Left ventricle myocardium inferior (tissue), 1 donor: ENCODE results near the gene PLAGL1. TPM values are rescaled to one million over a fixed set of nuclear protein-coding genes. Genes with fewer than 3 reads are reported as not detected.

Experiments
- DNase-seq: peaks from one replicate; pipeline ENCODE4 v3.0.0-alpha.2; 2020
- H3K27ac ChIP-seq: fragments of 200-600 bp; replicated peaks from 2 replicates; pipeline ENCODE4 v1.8.0; 2021
- H3K27me3 ChIP-seq: fragments of 200-600 bp; 2 replicates; pipeline ENCODE4 v1.8.0; 2021; ENCODE audit warnings: low read depth
- H3K36me3 ChIP-seq: fragments of 200-600 bp; 2 replicates; pipeline ENCODE4 v1.8.0; 2021
- H3K4me1 ChIP-seq: fragments of 200-600 bp; 2 replicates; pipeline ENCODE4 v1.8.0; 2021
- H3K4me3 ChIP-seq: fragments of 200-600 bp; 2 replicates; pipeline ENCODE4 v1.8.0; 2021; ENCODE audit warnings: mild to moderate bottlenecking, moderate library complexity
- H3K9me3 ChIP-seq: fragments of 200-600 bp; replicated peaks from 2 replicates; pipeline ENCODE4 v1.8.0; 2021
- intact Hi-C: fragments of 100-400 bp; cut with micrococcal nuclease; formaldehyde crosslinking; loops from one replicate; pipeline ENCODE4 v1.11.0; 2022
- total RNA-seq: library from RNA; stranded (reverse); fragmentation: NEBNext Ultra II Directional; extraction: Animal tissue kit (Norgen Biotek cat#: 25700); gene quantifications from one replicate; pipeline ENCODE4 v1.2.1, GENCODE V29; 2021
- TF ChIP-seq, protein P1 (sequence below): fragments of 200-600 bp; IDR thresholded peaks from 2 replicates; pipeline ENCODE4 v1.8.0; 2021; ENCODE audit warnings: antibody characterized with exemption, mild to moderate bottlenecking, borderline replicate concordance
- donor health status: DM: no; HTN: yes; CAD: no; lungs with severe emphysema.

Gene PLAGL1
- total RNA-seq, 1 donor from 2014 or later = 10.5 TPM

DNA sequence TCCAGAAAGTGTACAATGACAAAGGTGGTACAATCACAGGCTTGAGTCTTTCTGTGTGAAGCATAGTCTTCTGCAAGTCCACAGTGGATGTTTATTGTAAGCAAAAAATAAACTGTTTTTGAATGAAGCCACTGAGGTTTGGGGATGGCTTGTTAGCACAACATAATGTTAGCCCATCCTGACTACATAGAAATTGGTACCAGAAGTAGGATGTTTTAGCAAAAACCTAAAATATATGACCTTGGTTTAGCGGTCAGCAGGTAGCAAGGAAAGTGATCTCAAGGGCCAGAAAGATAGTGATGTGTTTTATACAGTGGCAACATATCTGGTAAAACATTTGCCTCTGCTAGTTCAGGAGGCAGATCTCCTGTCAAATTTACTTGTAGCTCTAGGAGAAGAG, 15.8 kb downstream of the PLAGL1 start:
- intact Hi-C loops = no loop called here
- H3K27me3 ChIP-seq = no peaks in the 10 kb centered on the region
- no peaks in the 10 kb centered on the region for H3K36me3 ChIP-seq
- H3K9me3 ChIP-seq = peaks cover 12% of the 10 kb centered on the region
- TF ChIP-seq, protein P1, sequence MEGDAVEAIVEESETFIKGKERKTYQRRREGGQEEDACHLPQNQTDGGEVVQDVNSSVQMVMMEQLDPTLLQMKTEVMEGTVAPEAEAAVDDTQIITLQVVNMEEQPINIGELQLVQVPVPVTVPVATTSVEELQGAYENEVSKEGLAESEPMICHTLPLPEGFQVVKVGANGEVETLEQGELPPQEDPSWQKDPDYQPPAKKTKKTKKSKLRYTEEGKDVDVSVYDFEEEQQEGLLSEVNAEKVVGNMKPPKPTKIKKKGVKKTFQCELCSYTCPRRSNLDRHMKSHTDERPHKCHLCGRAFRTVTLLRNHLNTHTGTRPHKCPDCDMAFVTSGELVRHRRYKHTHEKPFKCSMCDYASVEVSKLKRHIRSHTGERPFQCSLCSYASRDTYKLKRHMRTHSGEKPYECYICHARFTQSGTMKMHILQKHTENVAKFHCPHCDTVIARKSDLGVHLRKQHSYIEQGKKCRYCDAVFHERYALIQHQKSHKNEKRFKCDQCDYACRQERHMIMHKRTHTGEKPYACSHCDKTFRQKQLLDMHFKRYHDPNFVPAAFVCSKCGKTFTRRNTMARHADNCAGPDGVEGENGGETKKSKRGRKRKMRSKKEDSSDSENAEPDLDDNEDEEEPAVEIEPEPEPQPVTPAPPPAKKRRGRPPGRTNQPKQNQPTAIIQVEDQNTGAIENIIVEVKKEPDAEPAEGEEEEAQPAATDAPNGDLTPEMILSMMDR = no peak
- H3K4me1 ChIP-seq = no peaks in the 10 kb centered on the region
- H3K4me3 ChIP-seq = no peak overlapping the region
- no peak overlapping the region for H3K27ac ChIP-seq
- DNase-seq = no peak

DNA sequence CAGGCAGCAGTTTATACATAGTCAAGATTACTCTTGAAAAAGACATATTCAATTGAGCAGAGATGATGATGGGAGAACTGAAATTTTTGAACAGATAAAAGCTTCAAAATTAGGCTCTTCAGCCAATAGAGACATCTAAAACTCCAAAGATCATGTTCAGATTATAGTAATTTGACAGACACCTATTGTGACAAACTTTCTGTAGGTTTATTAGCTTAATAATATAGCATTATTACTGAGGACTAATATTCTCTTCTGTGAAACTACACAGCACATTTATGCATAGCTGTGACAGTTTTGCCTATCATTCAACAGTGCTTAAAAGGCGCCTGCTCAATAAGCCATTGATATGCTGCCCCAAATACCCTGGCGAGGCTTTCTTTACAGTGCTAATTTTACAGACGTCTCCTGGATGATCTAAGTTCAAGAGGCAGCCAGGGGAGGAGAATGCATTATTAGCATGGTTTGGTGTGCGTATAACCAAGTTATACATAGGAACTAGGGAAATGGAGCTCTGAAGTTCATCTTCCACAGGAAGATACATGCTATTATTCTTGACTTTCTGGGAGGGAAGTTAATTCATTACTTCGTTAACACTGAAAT, 21.5 kb downstream of the PLAGL1 start:
- intact Hi-C loops = no loop called here
- no peaks in the 10 kb centered on the region for H3K27me3 ChIP-seq
- H3K27ac ChIP-seq = no peak overlapping the region
- H3K4me1 ChIP-seq = no peaks in the 10 kb centered on the region
- peaks cover 2% of the 10 kb centered on the region for H3K36me3 ChIP-seq
- DNase-seq = no peak
- no peak overlapping the region for H3K4me3 ChIP-seq
- TF ChIP-seq, protein P1 = no peak
- peaks cover 7% of the 10 kb centered on the region for H3K9me3 ChIP-seq

DNA sequence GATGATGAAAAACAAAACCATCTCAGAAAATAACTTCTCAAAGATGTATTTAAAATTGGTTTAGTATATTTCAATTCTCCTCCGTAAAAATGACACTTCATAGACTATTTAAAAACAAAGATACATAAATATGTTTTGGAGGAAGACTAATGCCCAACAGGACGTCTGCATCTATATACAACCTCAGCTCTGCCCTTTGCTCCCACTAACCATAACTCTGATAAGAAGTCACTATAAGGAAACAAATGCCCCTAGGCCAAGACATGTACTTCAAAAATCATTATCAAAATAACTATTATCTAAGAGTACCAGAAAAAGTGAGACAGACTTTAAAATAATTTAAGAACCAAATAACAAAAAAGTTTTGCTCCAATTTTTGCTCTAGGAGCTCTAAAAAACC, 23.4 kb downstream of the PLAGL1 start:
- TF ChIP-seq, protein P1 = no peak
- Histone ChIP-seq H3K4me3 (no peak overlapping the region), H3K36me3 (peaks cover 6% of the 10 kb centered on the region), H3K9me3 (peaks cover 16% of the 10 kb centered on the region), H3K4me1 (no peaks in the 10 kb centered on the region), H3K27ac (no peak overlapping the region), H3K27me3 (no peaks in the 10 kb centered on the region)
- DNase-seq = no peak
- intact Hi-C loops = no loop called here

- DNase-seq = no peak
- Histone ChIP-seq H3K4me1 (no peaks in the 10 kb centered on the region), H3K4me3 (no peak overlapping the region), H3K36me3 (peaks cover 6% of the 10 kb centered on the region), H3K27me3 (no peaks in the 10 kb centered on the region), H3K27ac (no peak overlapping the region), H3K9me3 (peaks cover 8% of the 10 kb centered on the region)
- TF ChIP-seq, protein P1 = no peak
- intact Hi-C loops = no loop called here
Measured at GRCh38 chr6:143982968-143983367, 25.1 kb downstream of the PLAGL1 start.

DNA sequence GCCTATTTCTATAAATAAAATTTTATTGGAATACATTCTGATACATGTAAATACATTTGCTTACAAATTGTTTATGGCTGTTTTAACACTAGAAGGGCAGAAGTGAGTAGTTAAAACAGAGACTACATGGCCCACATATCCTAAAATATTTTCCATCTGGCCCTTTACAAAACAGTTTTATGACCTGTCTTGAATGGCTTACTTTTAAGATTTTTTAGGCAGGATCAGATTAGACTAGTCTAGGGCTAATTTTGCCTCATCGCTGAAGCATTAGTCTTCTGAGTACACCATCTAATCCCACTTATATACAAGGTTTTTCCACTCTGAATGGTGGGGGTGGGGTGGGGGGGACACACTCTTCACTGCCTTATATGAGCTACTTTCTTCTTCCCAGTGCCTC, 27.1 kb downstream of the PLAGL1 start:
- Histone ChIP-seq H3K9me3 (peaks cover 8% of the 10 kb centered on the region), H3K27ac (no peak overlapping the region), H3K4me1 (no peaks in the 10 kb centered on the region), H3K27me3 (no peaks in the 10 kb centered on the region), H3K36me3 (peaks cover 6% of the 10 kb centered on the region), H3K4me3 (no peak overlapping the region)
- intact Hi-C loops = no loop called here
- TF ChIP-seq, protein P1 = no peak
- no peak for DNase-seq
